CD4-positive, alpha-beta T cell treated with Interleukin-12 subunit alpha and Interleukin-12 subunit beta, for 1 hour (primary cell): ENCODE measurements around the gene TXLNA.
"Not testable (repeated sequence)": the region's sequence is repeated elsewhere in the genome, so short reads cannot be mapped to it uniquely, and the experiment has no call there.

Experiments
- DNase-seq: peaks from one replicate; pipeline ENCODE4 v3.0.0-alpha.2; 2020

TXLNA gene

GRCh38 chr1:32179443-32180185 is at the start of gene TXLNA:
Gene TXLNA (plus strand): TSS chr1:32179675. CDS start chr1:32180346, 671 bp downstream.
- DNase-seq: peak; percentile 89

GRCh38 chr1:32133950-32134280 is 45.6 kb upstream of the TXLNA start:
- DNase-seq: not testable (repeated sequence)

GRCh38 chr1:32137111-32137510 is 42.4 kb upstream of the TXLNA start:
- DNase-seq: no peak

GRCh38 chr1:32138965-32139364 is 40.5 kb upstream of the TXLNA start:
- no peak for DNase-seq

GRCh38 chr1:32142446-32143301 is 36.8 kb upstream of the TXLNA start:
- no peak for DNase-seq

GRCh38 chr1:32143302-32143695 is 36.2 kb upstream of the TXLNA start:
- DNase-seq: not testable (repeated sequence)

- no peak for DNase-seq
Measured at GRCh38 chr1:32144033-32144432, 35.4 kb upstream of the TXLNA start.

- not testable (repeated sequence) for DNase-seq
Measured at GRCh38 chr1:32147799-32148198, 31.7 kb upstream of the TXLNA start.

GRCh38 chr1:32150847-32151246 is 28.6 kb upstream of the TXLNA start:
- no peak for DNase-seq

GRCh38 chr1:32151319-32151787 is 28.1 kb upstream of the TXLNA start:
- no peak for DNase-seq

- DNase-seq: no peak
Measured at GRCh38 chr1:32159189-32159588, 20.3 kb upstream of the TXLNA start.

GRCh38 chr1:32163405-32163804 is 16.1 kb upstream of the TXLNA start:
- DNase-seq: no peak

- DNase-seq: not testable (repeated sequence)
Measured at GRCh38 chr1:32165633-32166032, 13.8 kb upstream of the TXLNA start.

- no peak for DNase-seq
Measured at GRCh38 chr1:32170991-32171390, 8.5 kb upstream of the TXLNA start.

GRCh38 chr1:32172621-32173245 is 6.7 kb upstream of the TXLNA start:
- no peak for DNase-seq

- DNase-seq: no peak
Measured at GRCh38 chr1:32178380-32179192, 889 bp upstream of the TXLNA start.

- DNase-seq: no peak
Measured at GRCh38 chr1:32179193-32179442, 357 bp upstream of the TXLNA start.

- DNase-seq: peak; percentile 29
Measured at GRCh38 chr1:32180186-32181060, 948 bp downstream of the TXLNA start.

- DNase-seq: no peak
Measured at GRCh38 chr1:32181065-32181464, 1.6 kb downstream of the TXLNA start.

GRCh38 chr1:32181563-32181962 is 2.1 kb downstream of the TXLNA start:
- no peak for DNase-seq

- DNase-seq: no peak
Measured at GRCh38 chr1:32182060-32182459, 2.6 kb downstream of the TXLNA start.

- no peak for DNase-seq
Measured at GRCh38 chr1:32184650-32185049, 5.2 kb downstream of the TXLNA start.
